WTC11 (cell line): ENCODE data around the gene HAPSTR1. TPM values are rescaled to one million over a fixed set of nuclear protein-coding genes. Genes with fewer than 3 reads are reported as not detected.
A peak's percentile ranks its signal among the peaks of the same experiment; 100 is the strongest.

Source experiments
- ATAC-seq: fragments of 200-7000 bp; cut with Tn5 transposase; 2 replicates; pipeline ENCODE4 v1.10.0; 2021; ENCODE audit warnings: mild to moderate bottlenecking, moderate library complexity
- CTCF ChIA-PET: fragments of 300-600 bp; sonication (Branson Sonifier 250); formaldehyde crosslinking; loops from one replicate; lab custom pipeline; 2021; ENCODE audit warnings: antibody characterized with exemption; lab: Charles Lee
- POLR2A ChIA-PET: fragments of 350-600 bp; sonication (Branson Sonifier 250); formaldehyde crosslinking; loops from one replicate; lab custom pipeline; 2021; ENCODE audit warnings: antibody characterized with exemption; lab: Charles Lee
- DNase-seq: peaks from one replicate; pipeline ENCODE4 v3.0.0; 2021; ENCODE audit warnings: low spot score
- H3K27ac Mint-ChIP-seq: 2 replicates; pipeline ENCODE4 v1.8.0; 2021; ENCODE audit warnings: mixed read lengths
- H3K27me3 Mint-ChIP-seq: 2 replicates; pipeline ENCODE4 v1.8.0; 2021; ENCODE audit warnings: low read depth, mild to moderate bottlenecking, moderate library complexity, mixed read lengths
- H3K36me3 Mint-ChIP-seq: 2 replicates; pipeline ENCODE4 v1.8.0; 2021; ENCODE audit warnings: mixed read lengths
- H3K4me1 Mint-ChIP-seq: 2 replicates; pipeline ENCODE4 v1.8.0; 2022; ENCODE audit warnings: mixed read lengths
- H3K4me3 Mint-ChIP-seq: 2 replicates; pipeline ENCODE4 v1.8.0; 2021; ENCODE audit warnings: mild to moderate bottlenecking, moderate library complexity, mixed read lengths
- H3K9me3 Mint-ChIP-seq: 2 replicates; pipeline ENCODE4 v1.8.0; 2021; ENCODE audit warnings: mixed read lengths
- AR ChIP-seq: fragments of 250-450 bp; sonication (Bioruptor Pico); IDR thresholded peaks from 2 replicates; pipeline ENCODE4 v1.9.0; 2021; ENCODE audit warnings: mild to moderate bottlenecking
- ATF1 ChIP-seq: sonication (generic); formaldehyde crosslinking; IDR thresholded peaks from 2 replicates; pipeline ENCODE4 v1.8.1; 2023; ENCODE audit warnings: mild to moderate bottlenecking, moderate library complexity, missing genetic modification reagents
- ATF3 ChIP-seq: sonication (generic); formaldehyde crosslinking; conservative IDR thresholded peaks from 2 replicates; pipeline ENCODE4 v1.8.1; 2022; ENCODE audit warnings: mild to moderate bottlenecking, missing genetic modification reagents
- CBFB ChIP-seq: sonication (generic); formaldehyde crosslinking; IDR thresholded peaks from 2 replicates; pipeline ENCODE4 v1.8.1; 2022; ENCODE audit warnings: mild to moderate bottlenecking, low read depth, missing genetic modification reagents
- E2F4 ChIP-seq: sonication (generic); formaldehyde crosslinking; IDR thresholded peaks from 2 replicates; pipeline ENCODE4 v1.8.1; 2022; ENCODE audit warnings: low read depth, mild to moderate bottlenecking, moderate library complexity, missing genetic modification reagents, borderline replicate concordance
- ELF4 ChIP-seq: sonication (generic); formaldehyde crosslinking; IDR thresholded peaks from 2 replicates; pipeline ENCODE4 v1.8.1; 2022; ENCODE audit warnings: low read depth, mild to moderate bottlenecking, moderate library complexity, missing genetic modification reagents
- FOXK1 ChIP-seq: sonication (generic); formaldehyde crosslinking; IDR thresholded peaks from 2 replicates; pipeline ENCODE4 v1.8.0; 2022; ENCODE audit warnings: mild to moderate bottlenecking, moderate library complexity, missing genetic modification reagents
- GABPB1 ChIP-seq: sonication (generic); formaldehyde crosslinking; IDR thresholded peaks from 2 replicates; pipeline ENCODE4 v1.8.1; 2023; ENCODE audit warnings: mild to moderate bottlenecking, missing genetic modification reagents
- HMGXB4 ChIP-seq: sonication (generic); formaldehyde crosslinking; IDR thresholded peaks from 2 replicates; pipeline ENCODE4 v1.8.1; 2023; ENCODE audit warnings: mild to moderate bottlenecking, moderate library complexity, missing genetic modification reagents
- IRF2 ChIP-seq: sonication (generic); formaldehyde crosslinking; IDR thresholded peaks from 2 replicates; pipeline ENCODE4 v1.8.0; 2022; ENCODE audit warnings: low read depth, missing genetic modification reagents, borderline replicate concordance
- MAX ChIP-seq: sonication (generic); formaldehyde crosslinking; IDR thresholded peaks from 2 replicates; pipeline ENCODE4 v1.8.0; 2022; ENCODE audit warnings: mild to moderate bottlenecking, missing genetic modification reagents
- MXD4 ChIP-seq: fragments of 250-450 bp; sonication (Bioruptor Pico); IDR thresholded peaks from 2 replicates; pipeline ENCODE4 v1.8.0; 2021; ENCODE audit warnings: mild to moderate bottlenecking, moderate library complexity, borderline replicate concordance
- NFE2L1 ChIP-seq: sonication (generic); formaldehyde crosslinking; IDR thresholded peaks from 2 replicates; pipeline ENCODE4 v1.8.1; 2023; ENCODE audit warnings: missing genetic modification reagents
- PRDM15 ChIP-seq: sonication (generic); formaldehyde crosslinking; IDR thresholded peaks from 2 replicates; pipeline ENCODE4 v1.8.0; 2022; ENCODE audit warnings: missing genetic modification reagents
- PRRX2 ChIP-seq: fragments of 250-450 bp; sonication (Bioruptor Pico); IDR thresholded peaks from 2 replicates; pipeline ENCODE4 v1.8.0; 2021; ENCODE audit warnings: mild to moderate bottlenecking
- TEAD1 ChIP-seq: sonication (generic); formaldehyde crosslinking; IDR thresholded peaks from 2 replicates; pipeline ENCODE4 v1.8.0; 2022; ENCODE audit warnings: mild to moderate bottlenecking, missing genetic modification reagents
- USF1 ChIP-seq: sonication (generic); formaldehyde crosslinking; IDR thresholded peaks from 2 replicates; pipeline ENCODE4 v1.8.0; 2022; ENCODE audit warnings: mild to moderate bottlenecking, missing genetic modification reagents
- ZNF121 ChIP-seq: sonication (generic); formaldehyde crosslinking; IDR thresholded peaks from 2 replicates; pipeline ENCODE4 v1.8.0; 2023; ENCODE audit warnings: missing genetic modification reagents
- ZNF232 ChIP-seq: sonication (generic); formaldehyde crosslinking; IDR thresholded peaks from 2 replicates; pipeline ENCODE4 v1.8.0; 2022; ENCODE audit warnings: mild to moderate bottlenecking, missing genetic modification reagents
- ZNF317 ChIP-seq: sonication (generic); formaldehyde crosslinking; IDR thresholded peaks from 2 replicates; pipeline ENCODE4 v1.8.1; 2023; ENCODE audit warnings: low read depth, mild to moderate bottlenecking, moderate library complexity, missing genetic modification reagents, borderline replicate concordance
- ZNF416 ChIP-seq: fragments of 250-450 bp; sonication (Bioruptor Pico); IDR thresholded peaks from 2 replicates; pipeline ENCODE4 v1.9.0; 2021; ENCODE audit warnings: mild to moderate bottlenecking, inconsistent platforms
- ZNF423 ChIP-seq: fragments of 250-450 bp; sonication (Bioruptor Pico); IDR thresholded peaks from 2 replicates; pipeline ENCODE4 v2.1.2; 2022; ENCODE audit warnings: mild to moderate bottlenecking, moderate library complexity
- ZSCAN18 ChIP-seq: fragments of 250-450 bp; sonication (Bioruptor Pico); IDR thresholded peaks from 2 replicates; pipeline ENCODE4 v2.1.2; 2022; ENCODE audit warnings: mild to moderate bottlenecking, moderate library complexity
- total RNA-seq: library from RNA; stranded (reverse); gene quantifications from 3 replicates; pipeline ENCODE4 v1.2.3, GENCODE V29; 2021

HAPSTR1 gene
- total RNA-seq, 1 experiment from 2014 or later = 54.3 TPM

- TF ChIP-seq PRDM15 (CRISPR knock-in tag) = peak; percentile 69
- no peak for TF ChIP-seq ZNF232 (CRISPR knock-in tag)
- no peak for TF ChIP-seq NFE2L1 (CRISPR knock-in tag)
- no peak for TF ChIP-seq ATF3 (CRISPR knock-in tag)
- TF ChIP-seq ZNF121 (CRISPR knock-in tag) = no peak
- TF ChIP-seq ZSCAN18 (CRISPR knock-in tag) = no peak
- TF ChIP-seq IRF2 (CRISPR knock-in tag) = no peak
- no peak for TF ChIP-seq GABPB1 (CRISPR knock-in tag)
- TF ChIP-seq AR (CRISPR knock-in tag) = no peak
Measured at GRCh38 chr16:9050102-9050830, 41.2 kb upstream of the HAPSTR1 start (continued).

GRCh38 chr16:9053006-9053601, 38.3 kb upstream of the HAPSTR1 start:
- peaks cover 16% of the 10 kb centered on the region for H3K4me1 Mint-ChIP-seq
- peak overlapping the region; percentile 67 for H3K4me3 Mint-ChIP-seq
- DNase-seq = peak; percentile 90
- peak overlapping the region; percentile 94 for H3K27ac Mint-ChIP-seq
- ATAC-seq = peak; percentile 90
- no peaks in the 10 kb centered on the region for H3K36me3 Mint-ChIP-seq
- CTCF ChIA-PET = interaction anchor here (0.6 to 1.5 kb wide), 4 partner anchors 40 to 117 kb away, joined by 3 to 7 read pairs (median 4); no protein-coding TSS in a partner anchor
- POLR2A ChIA-PET = interaction anchor here (2.0 kb wide), 1 partner anchor 38 kb away, joined by 6 read pairs; the partner anchor contains the start of gene HAPSTR1
- H3K27me3 Mint-ChIP-seq = no peaks in the 10 kb centered on the region
- peaks cover 3% of the 10 kb centered on the region; the same call in 1 of the 2 replicates for H3K9me3 Mint-ChIP-seq
- no peak for TF ChIP-seq E2F4 (CRISPR knock-in tag)
- TF ChIP-seq ZNF423 (CRISPR knock-in tag) = no peak
- no peak for TF ChIP-seq MAX
- no peak for TF ChIP-seq CBFB
- no peak for TF ChIP-seq ELF4
- TF ChIP-seq USF1 (CRISPR knock-in tag) = peak; percentile 100
- TF ChIP-seq ZNF317 (CRISPR knock-in tag) = no peak
- TF ChIP-seq GABPB1 (CRISPR knock-in tag) = peak; percentile 61; the same call in 1 of the 2 replicates
- no peak for TF ChIP-seq MXD4 (CRISPR knock-in tag)
- no peak for TF ChIP-seq PRRX2 (CRISPR knock-in tag)
- TF ChIP-seq FOXK1 (CRISPR knock-in tag) = 0 out of 2 replicates have a peak, but pooled peaks have one; percentile 44
- TF ChIP-seq ZNF416 (CRISPR knock-in tag) = no peak
- TF ChIP-seq ATF1 (CRISPR knock-in tag) = no peak
- no peak for TF ChIP-seq NFE2L1 (CRISPR knock-in tag)
- TF ChIP-seq TEAD1 (CRISPR knock-in tag) = no peak
- TF ChIP-seq HMGXB4 (CRISPR knock-in tag) = no peak
